Lower leg skin (tissue), 4 donors: ENCODE results near the gene JPT2. TPM values are rescaled to one million over a fixed set of nuclear protein-coding genes. Genes with fewer than 3 reads are reported as not detected.

ENCODE experiments used
- DNase-seq, 2 donors: peaks; one replicate each; pipeline ENCODE4 v3.0.0-alpha.2; 2019; ENCODE audit warnings: low spot score in 2 of 2
- H3K4me3 ChIP-seq: fragments of 200-600 bp; sonication (generic); 2 replicates; pipeline ENCODE4 v1.5.1; 2017; ENCODE audit warnings: mild to moderate bottlenecking, low read depth; ENCODE audit not compliant: poor library complexity, severe bottlenecking
- CTCF ChIP-seq, 3 donors: fragments of 450-650 bp; IDR thresholded peaks; one replicate each; pipeline ENCODE4 v1.5.1; 2016; ENCODE audit warnings: antibody characterized with exemption in 3 of 3, mild to moderate bottlenecking in 3 of 3, moderate library complexity in 2 of 3
- POLR2A ChIP-seq, 2 donors: fragments of 450-650 bp; IDR thresholded peaks; one replicate each; pipeline ENCODE4 v1.6.1; 2016 to 2017; ENCODE audit warnings: antibody characterized with exemption in 2 of 2, mild to moderate bottlenecking in 1 of 2, moderate library complexity in 1 of 2
- WGBS, 2 donors: methylation state at CpG; one replicate each; pipeline ENCODE4 v1.1.5; 2018; 5-methylcytosine and 5-hydroxymethylcytosine counted together
- intact Hi-C: fragments of 100-400 bp; cut with DNase I; formaldehyde crosslinking; loops from one replicate; pipeline ENCODE4 v1.15.0; 2023; ENCODE audit warnings: low total_unique reads
- total RNA-seq, 4 donors: library from RNA; depleted of rRNA; stranded (reverse); fragments of >200 nt; gene quantifications; one replicate each; pipeline ENCODE4 v1.1.0, GENCODE V29; 2016

The JPT2 gene
- total RNA-seq, 4 donors from 2014 or later = 23.3 to 40.1 (median 38.1) TPM

- WGBS, 2 donors = 45 to 47% methylated on average over 13 of the region's 13 CpGs
- no peak for DNase-seq
- TF ChIP-seq POLR2A (IDR thresholded peaks at IDR 0.05) (no peak), CTCF (IDR thresholded peaks at IDR 0.05) (no peak)
- no peak overlapping the region for H3K4me3 ChIP-seq
- intact Hi-C loops = no loop called here
Observed at GRCh38 chr16:1645914-1646525, 32.1 kb upstream of the JPT2 start.

GRCh38 chr16:1647856-1648255 lies 30.2 kb upstream of the JPT2 start:
- TF ChIP-seq CTCF (IDR thresholded peaks at IDR 0.05) (no peak), POLR2A (IDR thresholded peaks at IDR 0.05) (no peak)

GRCh38 chr16:1650131-1650530 lies 27.9 kb upstream of the JPT2 start:
- no peak overlapping the region for H3K4me3 ChIP-seq
- 81% methylated on average over 4 of the region's 4 CpGs for WGBS, 2 donors
- intact Hi-C loops = no loop called here
- TF ChIP-seq POLR2A (IDR thresholded peaks at IDR 0.05) (no peak), CTCF (IDR thresholded peaks at IDR 0.05) (no peak)
- no peak for DNase-seq

More at GRCh38 chr16:1647856-1648255, 30.2 kb upstream of the JPT2 start:
- 89 to 90% methylated on average over 13 of the region's 13 CpGs for WGBS, 2 donors
- intact Hi-C loops = no loop called here
- no peak for DNase-seq
- no peak overlapping the region for H3K4me3 ChIP-seq

- DNase-seq = no peak
- intact Hi-C loops = no loop called here
- 90% methylated on average over 12 of the region's 12 CpGs for WGBS, 2 donors
- H3K4me3 ChIP-seq = no peak overlapping the region
- no peak for TF ChIP-seq POLR2A (IDR thresholded peaks at IDR 0.05)
- TF ChIP-seq CTCF (IDR thresholded peaks at IDR 0.05) = no peak
Observed at GRCh38 chr16:1651094-1651973, 26.7 kb upstream of the JPT2 start.

GRCh38 chr16:1651974-1652312 lies 26.1 kb upstream of the JPT2 start:
- DNase-seq = no peak
- no peak overlapping the region for H3K4me3 ChIP-seq
- TF ChIP-seq CTCF (IDR thresholded peaks at IDR 0.05) = no peak
- no peak for TF ChIP-seq POLR2A (IDR thresholded peaks at IDR 0.05)
- WGBS, 2 donors = 87 to 100% methylated on average over 1 of the region's 1 CpG
- intact Hi-C loops = no loop called here
